T47D (cell line): ENCODE measurements around the gene GPR161.
A peak's percentile ranks its signal among the peaks of the same experiment; 100 is the strongest.

Experiments used
- DNase-seq, 2 experiments: peaks; one replicate each; pipeline versions ENCODE4 v3.0.0 to v3.0.0-alpha.2; 2011 to 2012; ENCODE audit warnings: low read depth in 1 of 2, low spot score in 1 of 2
- JUND ChIP-seq: IDR thresholded peaks from 2 replicates; pipeline ENCODE4 v1.6.1; 2012; ENCODE audit warnings: low read depth
- in situ Hi-C: cut with HindIII; loops from 2 replicates; pipeline ENCODE4 v1.10.0; 2016; ENCODE audit warnings: low sequenced_read_pairs, low pct_unique_long_range_greater_than_20kb

The GPR161 gene

DNA sequence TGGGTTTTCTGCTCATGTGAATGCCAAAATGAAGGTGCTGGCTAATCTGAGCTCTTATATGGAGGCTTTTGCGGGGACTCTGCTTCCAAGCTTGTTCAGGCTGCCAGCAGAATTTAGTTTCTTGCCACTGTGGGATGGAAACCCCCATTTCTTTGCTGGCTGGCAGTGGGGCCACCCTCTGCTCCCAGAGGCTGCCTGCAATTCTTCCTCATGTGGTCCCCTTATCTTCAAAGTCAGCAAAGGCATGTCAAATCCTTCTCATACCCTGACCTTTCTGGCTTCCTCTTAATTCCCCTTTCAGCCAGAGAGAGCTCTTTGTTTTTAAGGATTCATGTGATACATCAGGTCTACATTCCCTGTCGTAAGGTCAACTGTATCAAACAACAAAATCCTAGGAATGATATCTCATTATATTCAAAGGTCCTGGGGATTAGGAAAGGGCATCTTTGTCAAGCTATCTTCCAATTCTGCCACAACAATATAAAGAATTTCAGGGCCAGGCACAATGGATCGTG lies 5.2 kb upstream of the GPR161 start:
- DNase-seq, result no peak
- in situ Hi-C loops, result no loop called here
- no peak for TF ChIP-seq JUND

DNA sequence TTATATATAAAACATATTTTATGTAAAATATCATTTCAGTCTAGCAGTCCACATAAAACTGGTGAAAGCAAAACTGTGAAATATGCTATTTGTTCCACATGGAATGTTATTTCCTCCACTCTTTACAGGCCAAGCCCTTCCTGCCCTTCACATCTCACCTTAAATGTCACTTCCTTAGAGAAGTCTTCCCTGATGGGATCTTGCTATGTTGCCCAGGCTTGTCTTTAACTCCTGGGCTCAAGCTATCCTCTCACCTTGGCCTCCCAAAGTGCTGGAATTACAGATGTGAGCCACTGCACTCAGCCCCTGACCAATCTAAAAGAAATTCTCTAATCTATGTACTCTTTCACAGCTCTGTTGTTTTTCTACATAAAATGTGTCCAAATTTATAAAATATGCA lies 2.3 kb upstream of the GPR161 start:
- in situ Hi-C loops, result no loop called here
- DNase-seq, result no peak
- TF ChIP-seq JUND, result no peak

DNA sequence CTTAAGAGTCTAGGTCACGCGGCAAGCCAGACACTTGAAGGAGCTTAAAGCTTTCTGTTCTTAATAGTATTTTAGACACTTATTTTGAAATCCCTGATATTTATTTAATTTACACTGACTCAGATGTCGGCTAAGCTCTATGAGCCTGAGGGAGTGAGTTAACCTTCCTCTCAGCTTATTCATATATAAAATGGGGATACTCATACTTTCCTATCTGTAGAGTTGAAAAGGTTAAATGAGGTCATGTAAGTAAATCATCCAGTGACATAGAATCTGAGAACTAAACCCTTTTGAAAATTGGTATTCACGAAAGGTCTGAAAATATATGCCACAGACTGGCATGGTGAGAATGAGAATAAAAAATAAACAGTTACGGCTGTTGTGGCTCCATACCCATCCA lies 1.4 kb upstream of the GPR161 start:
- in situ Hi-C loops, result no loop called here
- no peak for DNase-seq
- no peak for TF ChIP-seq JUND

DNA sequence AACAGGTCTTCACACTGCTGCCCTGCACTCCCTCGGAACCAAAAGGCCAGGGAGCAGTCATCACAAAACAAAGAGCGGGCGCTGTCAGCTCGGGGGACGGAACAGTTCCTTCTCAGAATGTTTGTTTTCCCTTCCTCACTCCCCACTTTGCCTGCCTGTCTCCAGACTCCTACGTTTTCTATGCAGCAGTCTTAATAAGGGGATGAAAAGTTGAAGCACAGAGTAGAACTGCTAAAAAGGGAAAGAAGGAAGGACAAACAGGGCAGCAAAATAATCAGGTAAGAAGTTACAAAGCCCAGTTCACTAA lies 738 bp upstream of the GPR161 start:
- no peak for TF ChIP-seq JUND
- in situ Hi-C loops, result no loop called here
- DNase-seq, result no peak

DNA sequence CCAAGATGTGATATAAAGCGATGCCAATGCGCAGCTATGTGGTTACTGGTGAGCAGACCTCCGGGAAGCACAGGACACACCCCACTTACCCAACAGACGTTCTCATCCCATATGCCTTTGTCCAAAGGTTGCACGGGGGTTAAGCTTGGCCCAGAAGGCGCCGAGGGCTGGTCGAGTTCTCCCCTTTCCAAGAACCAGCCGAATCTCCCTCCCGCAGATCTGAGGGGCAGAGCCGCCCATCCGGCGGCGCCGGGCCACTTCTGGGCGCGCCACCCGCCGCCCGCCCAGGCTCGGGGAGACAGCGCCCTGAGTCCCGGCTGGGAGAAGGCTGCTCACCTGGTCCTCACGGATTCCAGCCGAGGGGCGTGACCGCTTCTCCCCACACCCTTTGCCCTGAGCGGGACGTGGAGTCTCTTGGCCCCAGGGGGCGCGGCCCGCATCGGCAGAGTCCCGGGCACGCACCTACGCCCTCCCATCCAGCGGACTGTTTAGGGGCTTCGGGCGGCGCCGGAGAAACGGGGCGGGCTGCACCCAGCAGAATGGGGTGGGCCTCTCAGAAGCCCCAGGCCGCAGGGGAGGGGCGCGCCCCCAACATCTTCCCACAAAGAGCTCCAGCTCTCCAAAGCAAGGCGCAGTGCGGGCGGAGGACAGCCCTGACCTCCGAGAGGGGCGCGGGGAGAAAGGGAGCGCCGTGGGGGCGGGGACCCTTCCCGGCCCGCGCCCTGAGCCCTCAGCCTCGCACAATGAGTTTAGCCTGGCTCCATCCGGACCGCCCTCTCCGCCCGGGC lies 615 bp downstream of the GPR161 start:
- in situ Hi-C loops, result no loop called here
- peak; percentile 21 to 48 for DNase-seq
- TF ChIP-seq JUND, result no peak

DNA sequence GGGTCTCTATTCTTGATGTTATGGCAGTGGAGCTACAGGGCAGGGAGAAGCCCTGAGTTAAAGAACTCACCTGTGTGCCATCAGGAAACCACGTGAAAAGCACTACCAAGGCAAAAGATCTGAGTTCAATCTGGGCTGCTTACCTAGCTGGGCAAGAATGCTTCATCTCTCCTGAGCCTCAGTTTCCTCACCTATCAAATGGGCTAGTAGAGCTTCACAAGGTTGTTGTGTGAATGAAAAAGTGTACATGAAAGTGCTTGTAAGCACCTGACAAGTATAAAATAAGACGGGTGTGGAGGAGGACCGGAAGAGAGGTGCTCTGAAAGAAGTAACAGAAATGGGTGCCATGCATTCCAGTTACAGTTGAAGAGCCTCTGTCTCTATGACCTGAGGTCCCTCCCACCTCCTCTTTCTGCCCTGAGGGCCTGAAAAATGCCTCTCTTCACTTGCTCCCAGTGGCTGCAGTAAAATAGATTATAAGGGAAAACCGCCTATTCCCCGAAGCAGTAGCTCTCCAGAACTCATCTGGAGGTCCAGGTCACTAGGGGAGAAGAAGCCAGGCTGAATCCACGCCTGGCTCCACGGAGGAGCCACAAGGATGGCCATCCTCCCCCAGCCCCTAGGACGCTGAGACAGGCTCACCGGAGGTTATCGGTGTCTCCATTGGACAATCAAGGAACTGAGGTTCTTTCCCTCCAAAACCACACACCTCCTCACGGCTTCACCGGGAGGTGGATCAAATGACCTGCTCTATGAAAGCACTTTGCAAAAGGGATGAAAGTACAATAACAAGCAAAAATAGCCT lies 1.4 kb downstream of the GPR161 start:
- no peak for DNase-seq
- in situ Hi-C loops, result no loop called here
- TF ChIP-seq JUND, result no peak

DNA sequence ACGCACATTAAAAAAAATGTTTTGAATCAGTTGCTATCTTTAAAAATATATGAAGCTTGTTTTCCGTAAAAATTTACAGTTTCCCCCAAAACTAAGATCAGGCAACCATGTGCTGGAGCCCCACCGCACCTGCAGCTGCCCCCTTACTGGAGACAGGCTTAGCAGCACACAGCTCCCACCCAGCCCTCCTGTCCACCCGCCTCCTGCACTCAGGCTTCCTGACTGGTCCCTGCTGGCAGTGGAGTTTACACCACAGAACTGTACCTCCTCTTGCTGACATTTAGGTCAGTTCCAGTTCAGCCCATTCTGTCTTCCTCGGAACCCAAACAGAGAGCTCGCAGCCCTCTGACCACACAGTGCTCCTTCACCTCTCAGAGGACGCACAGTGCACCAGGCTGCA lies 2.1 kb downstream of the GPR161 start:
- in situ Hi-C loops, result no loop called here
- no peak for TF ChIP-seq JUND
- DNase-seq, result no peak

DNA sequence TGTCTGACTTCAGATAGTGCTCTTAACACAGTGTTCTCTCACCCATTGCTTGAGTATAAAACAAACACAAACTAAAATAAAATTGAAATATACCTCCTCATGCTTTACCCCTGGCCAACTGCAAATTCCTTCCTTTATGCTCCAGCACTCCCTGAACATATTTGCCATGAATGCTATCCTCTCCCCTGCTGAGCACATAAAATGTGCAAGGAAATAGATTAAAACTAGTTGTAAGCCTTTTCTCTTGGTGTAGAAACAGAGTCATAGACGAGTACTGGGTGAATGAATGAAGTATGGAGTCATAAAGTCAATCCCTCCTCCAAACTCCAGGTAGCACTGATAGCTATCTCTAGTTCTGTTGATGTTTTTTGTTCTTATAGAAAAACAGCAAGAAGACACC lies 2.6 kb downstream of the GPR161 start:
- no peak for DNase-seq
- in situ Hi-C loops, result no loop called here
- no peak for TF ChIP-seq JUND

DNA sequence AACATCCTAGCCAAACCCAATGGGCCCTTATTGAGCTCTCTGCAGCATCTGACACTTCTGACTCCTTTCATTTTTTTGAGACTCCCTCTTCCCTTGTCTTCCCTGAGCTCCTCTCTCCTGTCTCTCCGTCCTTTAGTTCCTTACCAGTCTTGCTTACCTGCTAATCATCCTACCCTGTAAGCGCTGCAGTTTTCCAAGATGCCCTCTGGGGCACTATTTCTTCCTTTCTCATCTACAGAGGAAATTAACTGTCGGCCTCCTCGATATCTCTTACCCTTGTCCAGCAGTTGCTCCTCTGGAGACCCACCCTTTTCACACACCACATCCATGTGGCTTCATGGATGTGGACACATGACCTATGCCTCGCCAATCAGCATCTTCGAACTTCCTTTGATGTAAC lies 6.8 kb downstream of the GPR161 start:
- in situ Hi-C loops, result no loop called here
- no peak for DNase-seq
- TF ChIP-seq JUND, result no peak

DNA sequence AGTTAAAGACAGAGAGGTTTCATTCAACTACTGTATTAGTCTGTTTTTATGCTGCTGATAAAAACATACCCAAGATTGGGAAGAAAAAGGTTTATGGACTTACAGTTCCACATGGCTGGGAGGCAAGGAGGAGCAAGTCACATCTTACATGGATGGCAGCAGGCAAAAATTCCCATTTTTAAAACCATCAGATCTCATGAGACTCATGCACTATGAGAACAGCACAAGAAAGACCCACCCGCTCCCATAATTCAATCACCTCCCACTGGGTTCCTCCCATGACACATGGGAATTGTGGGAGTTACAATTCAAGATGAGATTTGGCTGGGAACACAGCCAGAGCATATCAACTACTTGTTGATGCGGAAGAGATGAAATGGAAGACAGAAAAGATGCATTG lies 9.2 kb downstream of the GPR161 start:
- no peak for TF ChIP-seq JUND
- in situ Hi-C loops, result no loop called here
- no peak for DNase-seq

DNA sequence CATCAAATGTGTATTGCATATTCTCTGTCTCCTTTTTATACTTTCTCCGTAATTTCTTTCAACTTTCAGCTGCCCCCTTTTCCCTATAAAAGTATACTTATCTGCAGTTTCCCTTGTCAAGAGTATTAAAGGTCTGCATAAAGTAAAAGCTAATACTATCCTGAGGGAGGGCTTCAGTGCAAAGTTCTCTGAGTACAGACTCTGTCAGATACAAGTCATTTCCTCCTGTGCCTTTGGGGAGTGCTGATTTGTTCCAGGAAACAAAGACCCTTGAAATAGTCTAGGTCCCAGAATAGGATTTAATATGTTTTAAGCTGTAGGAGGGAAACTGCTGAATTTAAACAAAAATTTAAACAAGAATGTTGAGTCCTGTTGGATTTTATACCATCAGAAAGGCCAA lies 11.7 kb downstream of the GPR161 start:
- no peak for TF ChIP-seq JUND
- DNase-seq, result no peak
- in situ Hi-C loops, result no loop called here

DNA sequence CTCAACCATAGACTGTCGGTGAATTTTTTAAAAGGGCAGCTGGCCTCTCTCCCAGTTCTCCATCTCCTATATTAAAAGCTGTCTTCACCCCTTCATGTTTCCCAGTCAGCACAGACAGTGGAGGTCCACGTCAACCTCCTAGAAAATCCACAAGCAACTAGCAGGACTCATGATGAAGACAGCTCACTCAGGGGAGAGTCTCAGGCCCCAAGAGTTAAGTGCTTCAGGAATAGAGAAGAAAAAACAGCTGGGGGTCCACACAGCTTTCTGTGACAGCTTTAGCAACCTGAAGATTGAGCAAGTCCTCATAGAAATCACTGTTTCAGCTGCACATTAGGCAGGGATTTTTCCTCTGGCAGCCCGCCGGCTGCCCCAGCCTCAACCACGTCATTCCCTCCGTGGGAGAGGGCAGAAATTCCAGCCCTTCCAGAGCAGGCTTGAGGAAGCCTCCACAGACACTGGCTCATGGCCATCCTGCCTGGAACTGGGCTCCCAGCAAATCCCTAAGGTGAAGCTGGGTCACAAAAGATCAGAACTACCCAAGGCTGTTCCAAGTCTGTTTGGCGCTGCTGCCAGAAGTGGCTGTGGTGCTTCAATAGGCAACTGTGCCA lies 15.2 kb downstream of the GPR161 start:
- in situ Hi-C loops, result no loop called here
- no peak for TF ChIP-seq JUND
- DNase-seq, result no peak

DNA sequence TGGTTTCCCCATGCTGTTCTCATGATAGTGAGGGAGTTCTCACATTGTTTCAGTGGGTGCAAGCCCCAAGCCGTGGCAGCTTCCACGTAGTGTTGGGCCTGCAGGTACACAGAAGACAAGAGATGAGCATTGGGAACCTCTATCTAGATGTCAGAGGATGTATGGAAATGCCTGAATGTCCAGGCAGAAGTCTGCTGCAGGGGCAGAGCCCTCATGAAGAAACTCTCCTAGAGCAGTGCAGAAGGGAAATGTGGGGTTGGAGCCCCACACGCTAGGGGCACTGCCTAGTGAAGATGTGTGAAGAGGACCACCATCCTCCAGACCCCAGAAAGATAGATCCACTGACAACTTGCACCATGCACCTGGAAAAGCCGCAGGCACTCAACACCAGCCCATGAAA lies 17.0 kb downstream of the GPR161 start:
- in situ Hi-C loops, result no loop called here
- TF ChIP-seq JUND, result no peak

DNA sequence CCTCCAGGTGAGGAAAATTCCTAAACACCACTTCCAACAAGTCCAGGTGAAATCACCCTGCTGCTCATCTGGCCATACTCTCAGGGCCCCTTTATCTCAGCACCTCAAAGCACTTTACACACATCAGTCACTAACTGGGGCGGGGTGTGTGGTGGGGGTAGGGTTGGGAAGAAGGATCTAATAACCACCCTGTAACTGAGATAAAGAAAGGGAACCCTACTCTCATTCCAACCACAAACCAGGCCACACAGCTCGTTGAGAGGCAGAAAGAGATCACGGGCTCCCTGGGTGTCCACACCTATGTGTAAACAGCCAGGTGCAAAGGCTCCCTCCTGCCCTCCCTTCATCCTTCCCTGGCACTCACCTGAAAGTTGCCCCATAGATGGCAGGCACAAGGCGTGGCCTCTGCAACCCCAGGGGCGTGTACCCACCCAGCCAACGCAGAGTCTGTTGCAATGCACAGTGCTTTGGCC lies 20.4 kb downstream of the GPR161 start:
- no peak for TF ChIP-seq JUND
- no peak for DNase-seq
- in situ Hi-C loops, result no loop called here

More for the DNA sequence above, 17.0 kb downstream of the GPR161 start:
- DNase-seq, result no peak
